Peyer's patch (tissue), 4 donors: ENCODE results near the gene ZFAND5. TPM values are rescaled to one million over a fixed set of nuclear protein-coding genes. Genes with fewer than 3 reads are reported as not detected.

ENCODE experiments used
- DNase-seq, 3 donors: peaks; one replicate each; pipeline ENCODE4 v3.0.0-alpha.2; 2017 to 2019
- H3K27ac ChIP-seq, 4 donors: fragments of 200-600 bp; sonication (generic); one replicate each; pipeline ENCODE4 v1.5.1; 2016 to 2019
- H3K27me3 ChIP-seq, 2 donors: fragments of 200-600 bp; sonication (generic); one replicate each; pipeline ENCODE4 v1.5.1; 2019
- H3K36me3 ChIP-seq, 3 donors: fragments of 200-600 bp; sonication (generic); one replicate each; pipeline ENCODE4 v1.5.1; 2016 to 2019
- H3K4me1 ChIP-seq, 4 donors: fragments of 200-600 bp; sonication (generic); one replicate each; pipeline ENCODE4 v1.5.1; 2016 to 2019
- H3K4me3 ChIP-seq, 4 donors: fragments of 200-600 bp; sonication (generic); 1 replicate in 3 of 4; 2 replicates in 1 of 4; pipeline ENCODE4 v1.5.1; 2016 to 2019; ENCODE audit warnings: mild to moderate bottlenecking in 1 of 4
- H3K9me3 ChIP-seq, 4 donors: fragments of 200-600 bp; sonication (generic); one replicate each; pipeline ENCODE4 v1.5.1; 2016 to 2019; ENCODE audit warnings: mild to moderate bottlenecking in 1 of 4
- CTCF ChIP-seq, 6 experiments: fragments of 450-650 bp in 4 of 6; fragments of 200-600 bp in 2 of 6; sonication (generic) in 1 of 6; IDR thresholded peaks; one replicate each; pipeline ENCODE4 v1.5.1; 2017 to 2019; ENCODE audit warnings: antibody characterized with exemption in 6 of 6, mild to moderate bottlenecking in 3 of 6, moderate library complexity in 1 of 6
- POLR2A ChIP-seq, 2 donors: fragments of 450-650 bp; IDR thresholded peaks; one replicate each; pipeline ENCODE4 v1.5.1; 2017; ENCODE audit warnings: antibody characterized with exemption in 2 of 2, mild to moderate bottlenecking in 2 of 2, moderate library complexity in 2 of 2
- total RNA-seq, 4 donors: library from RNA; depleted of rRNA; stranded (reverse); fragments of >200 nt; gene quantifications; one replicate each; pipeline ENCODE4 v1.1.0, GENCODE V29; 2016

The ZFAND5 gene
- total RNA-seq, 4 donors from 2014 or later, result 69.0 to 272 (median 135) TPM

DNA sequence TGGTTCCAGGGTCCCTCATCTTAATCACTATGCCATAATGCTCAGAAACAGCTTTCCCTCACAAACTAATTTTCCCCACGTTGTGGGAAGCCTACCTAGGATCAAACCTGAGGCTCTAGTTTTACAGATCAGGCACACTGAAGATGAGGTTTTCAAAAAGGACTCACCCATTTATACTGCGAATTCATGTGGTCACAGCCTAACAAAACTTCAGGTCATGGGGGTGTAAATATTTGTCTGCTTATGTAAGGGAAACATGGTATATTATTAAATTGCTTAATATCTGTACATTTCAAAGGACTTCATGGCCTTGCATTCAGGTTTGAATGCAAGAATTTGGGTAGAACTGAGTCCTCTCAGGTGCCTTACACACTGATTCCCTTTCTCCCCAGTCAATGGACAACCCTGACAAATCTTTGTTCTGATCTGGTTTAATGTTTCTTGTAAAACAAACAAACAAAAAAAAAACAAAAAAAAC lies 12.1 kb downstream of the ZFAND5 start:
- Histone ChIP-seq H3K27me3 (no peaks in the 10 kb centered on the region), H3K4me3 (no peak overlapping the region), H3K27ac (no peak overlapping the region), H3K4me1 (peaks cover 0 to 28% (median 4%) of the 10 kb centered on the region in 4 donors), H3K36me3 (peaks cover 0 to 38% (median 0%) of the 10 kb centered on the region in 3 donors), H3K9me3 (no peaks in the 10 kb centered on the region)
- DNase-seq, result no peak
- TF ChIP-seq POLR2A (IDR thresholded peaks at IDR 0.05) (no peak), CTCF (IDR thresholded peaks at IDR 0.05) (no peak)

DNA sequence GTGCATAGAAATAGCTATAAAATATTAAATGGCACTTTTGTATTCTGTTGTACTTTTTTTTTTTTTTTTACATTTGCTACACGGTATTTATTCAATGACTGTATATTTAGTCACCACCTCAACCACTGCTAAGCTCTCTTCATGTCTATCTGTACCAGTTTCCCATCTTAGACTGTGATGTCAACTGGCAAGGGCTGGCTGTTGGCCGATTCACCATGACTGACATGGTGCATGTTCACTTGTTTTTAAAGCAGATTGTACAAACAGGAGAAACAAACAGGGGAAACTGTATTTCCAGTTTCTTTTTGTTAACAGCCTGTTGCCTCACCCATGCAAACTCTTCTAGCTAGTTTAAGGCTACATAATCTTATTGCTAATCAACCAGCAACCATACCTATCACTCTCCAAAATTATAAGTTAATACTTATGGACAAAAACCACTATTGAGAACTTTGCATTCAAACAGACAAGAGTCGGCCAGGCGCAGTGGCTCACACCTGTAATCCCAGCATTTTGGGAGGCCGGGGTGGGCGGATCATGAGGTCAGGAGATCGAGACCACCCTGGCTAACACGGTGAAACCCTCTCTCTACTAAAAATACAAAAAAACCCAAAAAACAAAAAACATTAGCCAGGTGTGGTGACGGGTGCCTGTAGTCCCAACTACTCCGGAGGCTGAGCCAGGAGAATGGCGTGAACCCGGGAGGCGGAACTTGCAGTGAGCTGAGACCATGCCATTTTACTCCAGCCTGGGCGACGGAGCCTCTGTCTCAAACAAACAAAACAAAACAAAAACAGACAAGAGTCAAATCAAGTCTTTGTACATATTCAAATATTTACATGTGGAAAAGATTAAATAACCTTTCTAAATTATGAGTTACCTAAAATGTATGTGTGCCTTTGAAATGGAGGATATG lies 13.2 kb downstream of the ZFAND5 start:
- no peak overlapping the region for H3K27ac ChIP-seq
- TF ChIP-seq CTCF (IDR thresholded peaks at IDR 0.05) (no peak), POLR2A (IDR thresholded peaks at IDR 0.05) (no peak)
- no peaks in the 10 kb centered on the region for H3K27me3 ChIP-seq
- H3K36me3 ChIP-seq, result peaks cover 0 to 27% (median 0%) of the 10 kb centered on the region in 3 donors
- no peak for DNase-seq
- peaks cover 0 to 16% (median 0%) of the 10 kb centered on the region in 4 donors for H3K4me1 ChIP-seq
- no peak overlapping the region for H3K4me3 ChIP-seq
- H3K9me3 ChIP-seq, result no peaks in the 10 kb centered on the region

DNA sequence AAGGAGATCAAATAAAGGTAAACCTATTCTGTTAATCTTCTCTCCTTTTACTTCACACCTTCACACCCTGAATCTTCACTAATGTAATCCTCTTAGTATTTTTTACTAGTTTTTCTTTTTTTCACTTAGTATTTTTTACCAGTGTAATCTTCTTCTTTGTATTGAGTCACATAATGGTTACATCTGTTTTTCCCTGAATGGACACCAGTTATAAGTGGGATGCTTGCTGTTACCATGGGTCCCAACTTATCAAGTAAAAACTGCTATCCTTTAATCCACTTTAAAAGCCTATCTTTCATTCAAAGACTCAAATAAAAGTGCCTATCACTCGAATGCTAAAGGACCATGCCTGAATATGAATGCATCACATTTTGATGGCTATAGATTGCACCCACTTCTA lies 15.1 kb downstream of the ZFAND5 start:
- Histone ChIP-seq H3K27ac (no peak overlapping the region), H3K9me3 (no peaks in the 10 kb centered on the region), H3K36me3 (peaks cover 0 to 8% (median 0%) of the 10 kb centered on the region in 3 donors), H3K4me1 (peaks cover 0 to 5% (median 0%) of the 10 kb centered on the region in 4 donors), H3K27me3 (no peaks in the 10 kb centered on the region), H3K4me3 (no peak overlapping the region)
- DNase-seq, result no peak
- TF ChIP-seq POLR2A (IDR thresholded peaks at IDR 0.05) (no peak), CTCF (IDR thresholded peaks at IDR 0.05) (no peak)

- no peaks in the 10 kb centered on the region for H3K27me3 ChIP-seq
- no peaks in the 10 kb centered on the region for H3K9me3 ChIP-seq
- no peak for DNase-seq
- H3K27ac ChIP-seq, result no peak overlapping the region
- H3K36me3 ChIP-seq, result peaks cover 0 to 2% (median 0%) of the 10 kb centered on the region in 3 donors
- H3K4me1 ChIP-seq, result no peaks in the 10 kb centered on the region
- TF ChIP-seq POLR2A (IDR thresholded peaks at IDR 0.05) (no peak), CTCF (IDR thresholded peaks at IDR 0.05) (no peak)
- H3K4me3 ChIP-seq, result no peak overlapping the region
Observed at GRCh38 chr9:72349240-72349639, 15.8 kb downstream of the ZFAND5 start.

GRCh38 chr9:72346333-72346732 lies 18.7 kb downstream of the ZFAND5 start:
- no peak overlapping the region for H3K27ac ChIP-seq
- H3K27me3 ChIP-seq, result no peaks in the 10 kb centered on the region
- TF ChIP-seq CTCF (IDR thresholded peaks at IDR 0.05) (no peak), POLR2A (IDR thresholded peaks at IDR 0.05) (no peak)
- DNase-seq, result no peak
- no peaks in the 10 kb centered on the region for H3K36me3 ChIP-seq
- H3K4me1 ChIP-seq, result no peaks in the 10 kb centered on the region
- no peaks in the 10 kb centered on the region for H3K9me3 ChIP-seq
- no peak overlapping the region for H3K4me3 ChIP-seq
